ENCODE results near the gene WNT7B.

GRCh38 chr22:45997777-45998637 is 21.0 kb upstream of the WNT7B start:
- TF ChIP-seq CTCF (IDR thresholded peaks at IDR 0.05): no peak
- no peak for TF ChIP-seq POLR2A (IDR thresholded peaks at IDR 0.05)
- TF ChIP-seq POLR2AphosphoS5 (IDR thresholded peaks at IDR 0.05): no peak
